Parathyroid adenoma (tissue), 2 donors: ENCODE measurements around the gene DUSP18.

Experiments
- H2AFZ ChIP-seq: fragments of 300-600 bp; sonication (generic); one replicate; pipeline ENCODE4 v1.7.0; 2017; ENCODE audit warnings: antibody characterized with exemption, mild to moderate bottlenecking
- H3K27ac ChIP-seq: fragments of 300-600 bp; sonication (generic); one replicate; pipeline ENCODE4 v1.7.0; 2017
- H3K27me3 ChIP-seq: fragments of 300-600 bp; sonication (generic); one replicate; pipeline ENCODE4 v1.7.0; 2017; ENCODE audit warnings: low read length; ENCODE audit not compliant: control insufficient read depth, insufficient read depth
- H3K36me3 ChIP-seq: fragments of 300-600 bp; sonication (generic); one replicate; pipeline ENCODE4 v1.7.0; 2017; ENCODE audit warnings: low read length; ENCODE audit not compliant: control insufficient read depth, insufficient read depth
- H3K4me1 ChIP-seq: fragments of 300-600 bp; sonication (generic); one replicate; pipeline ENCODE4 v1.7.0; 2017; ENCODE audit warnings: control low read depth
- H3K4me2 ChIP-seq: fragments of 300-600 bp; sonication (generic); one replicate; pipeline ENCODE4 v1.7.0; 2017; ENCODE audit warnings: low read length
- H3K4me3 ChIP-seq: fragments of 300-600 bp; sonication (generic); one replicate; pipeline ENCODE4 v1.7.0; 2017; ENCODE audit warnings: low read depth, low read length
- H3K79me2 ChIP-seq: fragments of 300-600 bp; sonication (generic); one replicate; pipeline ENCODE4 v1.7.0; 2017; ENCODE audit warnings: control low read depth
- H3K9ac ChIP-seq: fragments of 300-600 bp; sonication (generic); one replicate; pipeline ENCODE4 v1.7.0; 2017; ENCODE audit warnings: mild to moderate bottlenecking
- H3K9me3 ChIP-seq: fragments of 300-600 bp; sonication (generic); one replicate; pipeline ENCODE4 v1.7.0; 2017; ENCODE audit warnings: low read length; ENCODE audit not compliant: control insufficient read depth
- CTCF ChIP-seq: fragments of 300-600 bp; sonication (generic); IDR thresholded peaks from one replicate; pipeline ENCODE4 v1.7.0; 2017; ENCODE audit warnings: antibody characterized with exemption, mild to moderate bottlenecking
- donor health status: primary hyperparathyroidism.

DUSP18 gene

GRCh38 chr22:30643055-30643875 lies 24.4 kb downstream of the DUSP18 start:
- Histone ChIP-seq H3K36me3 (no peaks in the 10 kb centered on the region), H3K4me2 (no peak overlapping the region), H3K79me2 (no peaks in the 10 kb centered on the region), H2AFZ (no peak overlapping the region), H3K4me3 (no peak overlapping the region), H3K9ac (no peak overlapping the region), H3K27ac (no peak overlapping the region), H3K4me1 (no peaks in the 10 kb centered on the region), H3K27me3 (no peaks in the 10 kb centered on the region), H3K9me3 (no peaks in the 10 kb centered on the region)
- TF ChIP-seq CTCF: no peak

DNA sequence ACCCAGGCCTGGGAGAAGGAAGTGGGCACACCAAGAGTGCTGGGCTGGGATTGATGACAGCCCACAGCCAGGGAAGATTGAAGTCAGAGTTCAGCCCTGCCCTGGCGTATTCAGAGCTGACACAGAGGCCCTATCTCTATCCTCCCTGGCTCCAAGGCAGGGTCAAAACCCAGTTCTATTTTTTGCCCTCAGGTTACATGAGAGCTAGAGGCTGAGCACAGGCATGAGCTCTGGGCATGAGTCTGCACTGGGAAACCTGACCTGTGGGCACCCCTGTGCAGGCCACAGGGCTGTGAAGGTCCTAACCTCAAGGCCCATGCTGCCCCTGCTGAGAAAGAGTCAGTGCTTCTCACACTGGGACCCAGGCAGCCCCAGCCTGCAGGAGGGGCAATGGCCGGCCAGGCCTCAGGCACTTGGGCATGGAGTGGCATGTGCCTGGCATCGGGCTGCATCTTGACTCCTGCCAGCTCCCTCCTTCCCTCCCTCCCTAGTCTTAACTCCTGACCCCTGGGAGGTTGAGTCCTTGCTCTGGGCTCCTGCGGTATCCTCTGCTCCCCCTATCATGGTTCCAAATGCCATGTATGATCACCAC lies 26.7 kb downstream of the DUSP18 start:
- Histone ChIP-seq H3K36me3 (no peaks in the 10 kb centered on the region), H2AFZ (no peak overlapping the region), H3K9me3 (no peaks in the 10 kb centered on the region), H3K4me1 (no peaks in the 10 kb centered on the region), H3K4me3 (no peak overlapping the region), H3K9ac (no peak overlapping the region), H3K79me2 (no peaks in the 10 kb centered on the region), H3K27me3 (no peaks in the 10 kb centered on the region), H3K27ac (no peak overlapping the region), H3K4me2 (no peak overlapping the region)
- TF ChIP-seq CTCF: no peak

- Histone ChIP-seq H3K4me2 (no peak overlapping the region), H3K9ac (no peak overlapping the region), H3K4me3 (no peak overlapping the region), H3K79me2 (no peaks in the 10 kb centered on the region), H3K4me1 (no peaks in the 10 kb centered on the region), H3K27me3 (no peaks in the 10 kb centered on the region), H3K27ac (no peak overlapping the region), H2AFZ (no peak overlapping the region), H3K9me3 (no peaks in the 10 kb centered on the region), H3K36me3 (no peaks in the 10 kb centered on the region)
- TF ChIP-seq CTCF: no peak
These were observed 27.3 kb downstream of the DUSP18 start for GRCh38 chr22:30640361-30640760.

GRCh38 chr22:30637701-30638114 lies 30.0 kb downstream of the DUSP18 start:
- no peaks in the 10 kb centered on the region for H3K4me1 ChIP-seq
- no peaks in the 10 kb centered on the region for H3K27me3 ChIP-seq
- H3K79me2 ChIP-seq: no peaks in the 10 kb centered on the region
- H3K4me2 ChIP-seq: no peak overlapping the region
- no peaks in the 10 kb centered on the region for H3K36me3 ChIP-seq
- H3K4me3 ChIP-seq: no peak overlapping the region
- no peaks in the 10 kb centered on the region for H3K9me3 ChIP-seq
- no peak overlapping the region for H3K27ac ChIP-seq
- TF ChIP-seq CTCF: no peak
- no peak overlapping the region for H2AFZ ChIP-seq
- H3K9ac ChIP-seq: no peak overlapping the region
